Stomach (tissue), 9 donors: ENCODE measurements around the gene ZSCAN21. TPM values are rescaled to one million over a fixed set of nuclear protein-coding genes. Genes with fewer than 3 reads are reported as not detected.
A peak's percentile ranks its signal among the peaks of the same experiment; 100 is the strongest.

Experiments
- DNase-seq, 2 donors: peaks; one replicate each; pipeline versions ENCODE4 v3.0.0 to v3.0.0-alpha.2; 2013 to 2019
- H3K27ac ChIP-seq, 5 donors: fragments of 200-600 bp in 4 of 5; sonication (generic) in 4 of 5; one replicate each; pipeline ENCODE4 v1.5.1; 2013 to 2019; ENCODE audit warnings: mild to moderate bottlenecking in 1 of 5, moderate library complexity in 1 of 5
- H3K27me3 ChIP-seq, 3 donors: fragments of 200-600 bp; sonication (generic); one replicate each; pipeline ENCODE4 v1.5.1; 2017 to 2019; ENCODE audit warnings: mixed run types in 1 of 3
- H3K36me3 ChIP-seq, 4 donors: fragments of 200-600 bp; sonication (generic); 1 replicate in 3 of 4; 2 replicates in 1 of 4; pipeline ENCODE4 v1.5.1; 2016 to 2019
- H3K4me1 ChIP-seq, 4 donors: fragments of 200-600 bp; sonication (generic); one replicate each; pipeline ENCODE4 v1.5.1; 2016 to 2019
- H3K4me3 ChIP-seq, 4 donors: fragments of 200-600 bp; sonication (generic) in 3 of 4; one replicate each; pipeline ENCODE4 v1.5.1; 2016 to 2019; ENCODE audit warnings: mild to moderate bottlenecking in 1 of 4
- H3K9me3 ChIP-seq, 4 donors: fragments of 200-600 bp; sonication (generic); one replicate each; pipeline ENCODE4 v1.5.1; 2016 to 2019
- CTCF ChIP-seq, 7 experiments: fragments of 450-650 bp in 4 of 7; fragments of 200-600 bp in 3 of 7; sonication (generic) in 3 of 7; IDR thresholded peaks; one replicate each; pipeline ENCODE4 v1.5.1; 2016 to 2019; ENCODE audit warnings: antibody characterized with exemption in 7 of 7, control low read depth in 2 of 7, mild to moderate bottlenecking in 1 of 7
- EP300 ChIP-seq: sonication (generic); formaldehyde crosslinking; IDR thresholded peaks from one replicate; pipeline ENCODE4 v1.6.1; 2017; ENCODE audit warnings: antibody characterized with exemption
- POLR2A ChIP-seq, 4 donors: fragments of 450-650 bp; IDR thresholded peaks; one replicate each; pipeline ENCODE4 v1.6.1; 2016; ENCODE audit warnings: antibody characterized with exemption in 4 of 4, control low read depth in 2 of 4, mild to moderate bottlenecking in 1 of 4, moderate library complexity in 1 of 4
- POLR2AphosphoS5 ChIP-seq, 3 donors: sonication (generic); formaldehyde crosslinking; IDR thresholded peaks; one replicate each; pipeline ENCODE4 v1.6.1; 2016; ENCODE audit warnings: antibody characterized with exemption in 3 of 3
- WGBS, 5 donors: extraction: QIAGEN DNeasy Blood & Tissue Kit in 3 of 5; methylation state at CpG; one replicate each; pipeline versions ENCODE4 v1.1.5 to v1.1.7; 2013 to 2018; 5-methylcytosine and 5-hydroxymethylcytosine counted together
- intact Hi-C: fragments of 100-400 bp; cut with DNase I; formaldehyde crosslinking; loops from one replicate; pipeline ENCODE4 v1.15.1; 2023; ENCODE audit warnings: low total_unique reads
- polyA plus RNA-seq, 3 donors: library from polyadenylated mRNA; stranded (reverse); fragments of 200-250 nt; gene quantifications; one replicate each; pipeline ENCODE4 v1.2.3, GENCODE V29; 2013
- total RNA-seq, 5 donors: library from RNA; depleted of rRNA; stranded (reverse); fragments of >200 nt; gene quantifications; one replicate each; pipeline versions ENCODE4 v1.1.0 to v1.2.3, GENCODE V29; 2014 to 2016
- donor health status: healthy with polysubstance abuse.
- donor health status: Bipolar disorder and iron deficiency.
- donor health status: healthy.

The ZSCAN21 gene
- total and polyA plus RNA-seq, 8 donors: 5.4 to 48.4 (median 8.9) TPM

DNA sequence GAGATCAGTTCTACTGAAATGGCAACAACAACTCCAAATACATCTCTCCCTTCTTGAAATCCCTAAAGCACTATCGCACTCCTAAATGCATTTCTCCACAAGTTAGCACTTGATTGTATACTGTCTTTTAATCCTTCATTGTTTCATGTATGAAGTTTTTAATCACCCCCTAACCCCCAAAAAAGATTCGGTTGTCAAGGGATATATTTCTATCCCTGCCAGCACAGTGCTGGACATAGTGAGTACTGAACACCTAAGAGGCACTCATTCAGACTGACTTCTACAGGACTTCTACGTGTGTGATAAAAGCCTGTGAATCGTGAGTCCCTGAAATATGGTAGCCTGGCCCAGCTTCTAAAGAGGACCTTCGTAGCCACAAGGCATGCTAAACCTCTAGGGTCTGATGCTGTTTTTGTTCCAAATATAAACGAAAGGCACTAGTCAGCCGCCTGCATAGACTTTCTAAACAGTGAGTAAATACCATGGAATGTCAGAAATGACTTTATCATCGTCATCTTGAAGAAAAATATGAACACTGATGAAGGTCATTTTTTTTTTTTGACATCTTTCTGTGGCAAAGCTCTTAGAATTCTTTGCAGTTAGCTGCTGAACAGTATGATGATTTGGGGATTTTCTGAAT is 14.6 kb upstream of the ZSCAN21 start:
- peaks cover 20 to 35% (median 25%) of the 10 kb centered on the region in 4 donors for H3K4me1 ChIP-seq
- WGBS, 5 donors: 51 to 73% (median 62%) methylated on average over 8 of the region's 8 CpGs
- no peaks in the 10 kb centered on the region for H3K27me3 ChIP-seq
- TF ChIP-seq POLR2AphosphoS5 (IDR thresholded peaks at IDR 0.05) (no peak), EP300 (no peak)
- DNase-seq: no peak
- no peaks in the 10 kb centered on the region for H3K9me3 ChIP-seq
- H3K4me3 ChIP-seq: no peak overlapping the region
- H3K27ac ChIP-seq: peak overlapping the region in 2 of 5 donors; percentile 37 to 50
- H3K36me3 ChIP-seq: peaks cover 49 to 81% (median 75%) of the 10 kb centered on the region in 4 donors
- intact Hi-C loops: no loop called here

- intact Hi-C loops: no loop called here
- WGBS, 5 donors: 78 to 91% (median 89%) methylated on average over 6 of the region's 6 CpGs
- Histone ChIP-seq H3K9me3 (no peaks in the 10 kb centered on the region), H3K4me1 (peaks cover 20 to 41% (median 27%) of the 10 kb centered on the region in 4 donors), H3K4me3 (no peak overlapping the region), H3K36me3 (peaks cover 40 to 72% (median 66%) of the 10 kb centered on the region in 4 donors), H3K27me3 (no peaks in the 10 kb centered on the region), H3K27ac (peak overlapping the region; percentile 11 to 68 (median 54))
- DNase-seq: no peak
- no peak for TF ChIP-seq POLR2A (IDR thresholded peaks at IDR 0.05)
Measured at GRCh38 chr7:100035876-100036275, 13.7 kb upstream of the ZSCAN21 start.

- Histone ChIP-seq H3K4me1 (peaks cover 20 to 49% (median 30%) of the 10 kb centered on the region in 4 donors), H3K36me3 (peaks cover 22 to 47% (median 42%) of the 10 kb centered on the region in 4 donors), H3K27me3 (no peaks in the 10 kb centered on the region), H3K9me3 (no peaks in the 10 kb centered on the region), H3K4me3 (no peak overlapping the region), H3K27ac (no peak overlapping the region)
- no peak for DNase-seq
- intact Hi-C loops: no loop called here
- TF ChIP-seq POLR2A (IDR thresholded peaks at IDR 0.05) (no peak), POLR2AphosphoS5 (IDR thresholded peaks at IDR 0.05) (no peak), EP300 (no peak), CTCF (IDR thresholded peaks at IDR 0.05) (no peak)
- WGBS, 5 donors: 88 to 93% (median 90%) methylated on average over 7 of the region's 7 CpGs
Measured at GRCh38 chr7:100038326-100038725, 11.2 kb upstream of the ZSCAN21 start.

DNA sequence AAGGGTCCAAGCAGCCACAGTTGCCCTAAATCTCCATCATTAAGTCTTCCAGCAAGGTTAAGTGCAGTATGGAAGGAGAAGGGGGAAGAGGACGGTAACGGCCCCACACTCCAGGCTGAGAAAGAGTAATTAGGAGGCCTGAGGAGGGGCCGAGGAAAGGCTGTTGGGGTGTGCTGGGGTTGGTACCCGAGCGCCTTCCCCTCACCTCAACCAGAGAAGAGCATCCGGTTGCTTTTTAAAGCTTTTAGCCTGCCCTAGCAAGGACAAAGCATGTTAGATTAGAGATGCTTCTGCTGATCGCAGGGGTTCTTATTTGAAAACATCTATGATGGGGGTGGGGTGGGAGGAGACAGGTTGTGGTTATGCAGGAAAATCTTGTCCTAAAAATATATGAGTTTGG is 9.0 kb upstream of the ZSCAN21 start:
- H3K27me3 ChIP-seq: no peaks in the 10 kb centered on the region
- no peak overlapping the region for H3K4me3 ChIP-seq
- H3K36me3 ChIP-seq: peaks cover 5 to 25% (median 20%) of the 10 kb centered on the region in 4 donors
- no peak overlapping the region for H3K27ac ChIP-seq
- peaks cover 19 to 37% (median 26%) of the 10 kb centered on the region in 4 donors for H3K4me1 ChIP-seq
- no peak for DNase-seq
- WGBS, 5 donors: 69 to 84% (median 74%) methylated on average over 7 of the region's 7 CpGs
- H3K9me3 ChIP-seq: no peaks in the 10 kb centered on the region
- intact Hi-C loops: no loop called here
- no peak for TF ChIP-seq POLR2AphosphoS5 (IDR thresholded peaks at IDR 0.05)
- no peak for TF ChIP-seq EP300

GRCh38 chr7:100044718-100045117 is 4.9 kb upstream of the ZSCAN21 start:
- intact Hi-C loops: no loop called here
- peak; percentile 32 to 72 for DNase-seq
- TF ChIP-seq POLR2A (IDR thresholded peaks at IDR 0.05) (no peak), EP300 (no peak), CTCF (IDR thresholded peaks at IDR 0.05) (peak in 2 of 7 experiments; percentile 39 to 49), POLR2AphosphoS5 (IDR thresholded peaks at IDR 0.05) (peak in 1 of 3 donors; percentile 75)
- Histone ChIP-seq H3K4me3 (no peak overlapping the region), H3K36me3 (no peaks in the 10 kb centered on the region), H3K9me3 (no peaks in the 10 kb centered on the region), H3K27me3 (no peaks in the 10 kb centered on the region), H3K4me1 (peaks cover 0 to 16% (median 12%) of the 10 kb centered on the region in 4 donors), H3K27ac (peak overlapping the region in 1 of 5 donors; percentile 46)
- 27 to 44% (median 33%) methylated on average over 6 of the region's 6 CpGs for WGBS, 5 donors

DNA sequence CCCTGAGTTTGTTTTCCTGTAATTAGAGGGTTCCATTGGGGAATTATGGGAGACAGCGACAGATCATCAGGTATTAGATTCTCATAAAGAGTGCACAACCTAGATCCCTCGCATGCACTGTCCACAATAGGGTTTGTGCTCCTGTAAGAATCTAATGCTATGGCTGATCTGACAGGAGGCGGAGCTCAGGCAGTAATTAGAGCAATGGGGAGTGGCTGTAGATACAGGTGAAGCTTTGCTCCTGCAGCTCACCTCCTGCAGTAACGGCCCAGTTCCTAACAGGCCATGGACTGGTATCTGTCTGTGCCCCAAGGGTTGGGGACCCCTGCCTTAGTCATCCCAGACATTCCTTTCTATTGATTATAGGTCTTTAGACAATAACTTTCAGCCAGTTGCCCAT is 894 bp upstream of the ZSCAN21 start:
- Histone ChIP-seq H3K27me3 (no peaks in the 10 kb centered on the region), H3K9me3 (no peaks in the 10 kb centered on the region), H3K27ac (peak overlapping the region in 1 of 5 donors; percentile 98), H3K36me3 (peaks cover 0 to 10% (median 0%) of the 10 kb centered on the region in 4 donors), H3K4me3 (no peak overlapping the region), H3K4me1 (peaks cover 6 to 31% (median 23%) of the 10 kb centered on the region in 4 donors)
- intact Hi-C loops: no loop called here
- TF ChIP-seq EP300: no peak
- no peak for TF ChIP-seq POLR2A (IDR thresholded peaks at IDR 0.05)
- no peak for TF ChIP-seq POLR2AphosphoS5 (IDR thresholded peaks at IDR 0.05)
- no peak for TF ChIP-seq CTCF (IDR thresholded peaks at IDR 0.05)
- DNase-seq: peak in 1 of 2 donors; percentile 35
- WGBS, 5 donors: 71 to 83% (median 73%) methylated on average over 4 of the region's 4 CpGs
